Mesenchymal stem cell (in vitro differentiated cells and primary cell): Measurements from ENCODE around the gene FKBP7.

ENCODE experiments used
- DNase-seq: peaks from one replicate; pipeline ENCODE4 v3.0.0-alpha.2; 2013
- H2AFZ ChIP-seq: one replicate; pipeline ENCODE4 v1.6.1; 2013; ENCODE audit warnings: low read depth, mild to moderate bottlenecking, control low read depth, inconsistent platforms, low read length, moderate library complexity
- H2AK5ac ChIP-seq: 2 replicates; pipeline ENCODE4 v1.6.1; 2013; ENCODE audit warnings: low read length, moderate library complexity, mild to moderate bottlenecking, inconsistent platforms; ENCODE audit not compliant: severe bottlenecking
- H2BK120ac ChIP-seq: one replicate; pipeline ENCODE4 v1.6.1; 2013; ENCODE audit warnings: low read depth, mild to moderate bottlenecking, inconsistent platforms, low read length, moderate library complexity
- H2BK12ac ChIP-seq, 2 experiments: one replicate each; pipeline ENCODE4 v1.6.1; 2013; ENCODE audit warnings: inconsistent platforms in 2 of 2, low read length in 2 of 2, mild to moderate bottlenecking in 2 of 2, moderate library complexity in 2 of 2, control low read depth in 1 of 2
- H2BK15ac ChIP-seq: one replicate; pipeline ENCODE4 v1.6.1; 2013; ENCODE audit warnings: mild to moderate bottlenecking, low read depth, inconsistent platforms; ENCODE audit not compliant: poor library complexity, severe bottlenecking
- H2BK5ac ChIP-seq: 2 replicates; pipeline ENCODE4 v1.6.1; 2013; ENCODE audit warnings: low read depth, mild to moderate bottlenecking, low read length, control low read depth, inconsistent platforms; ENCODE audit not compliant: poor library complexity, severe bottlenecking
- H3K14ac ChIP-seq, 2 experiments: one replicate each; pipeline ENCODE4 v1.6.1; 2013; ENCODE audit warnings: inconsistent platforms in 2 of 2, low read length in 2 of 2, control low read depth in 1 of 2, mild to moderate bottlenecking in 1 of 2, moderate library complexity in 1 of 2
- H3K18ac ChIP-seq, 2 experiments: one replicate each; pipeline ENCODE4 v1.6.1; 2013; ENCODE audit warnings: inconsistent platforms in 2 of 2, low read length in 2 of 2, control low read depth in 1 of 2, low read depth in 1 of 2, mild to moderate bottlenecking in 1 of 2
- H3K23ac ChIP-seq, 2 experiments: one replicate each; pipeline ENCODE4 v1.6.1; 2013; ENCODE audit warnings: inconsistent platforms in 2 of 2, low read length in 2 of 2, mild to moderate bottlenecking in 2 of 2, moderate library complexity in 2 of 2, control low read depth in 1 of 2
- H3K27ac ChIP-seq: 2 replicates; pipeline ENCODE4 v1.5.1; 2013; ENCODE audit warnings: mild to moderate bottlenecking, moderate library complexity, low read length, control low read depth, inconsistent platforms; ENCODE audit not compliant: poor library complexity, severe bottlenecking
- H3K27me3 ChIP-seq, 2 experiments: 2 replicates each; pipeline versions ENCODE4 v1.6.1 to v1.7.0; 2013; ENCODE audit warnings: low read length in 2 of 2, mild to moderate bottlenecking in 2 of 2, moderate library complexity in 2 of 2, control low read depth in 1 of 2, inconsistent platforms in 1 of 2; ENCODE audit not compliant: control insufficient read depth in 1 of 2, insufficient read depth in 1 of 2
- H3K36me3 ChIP-seq, 2 experiments: 2 replicates each; pipeline versions ENCODE4 v1.6.1 to v1.7.0; 2013; ENCODE audit warnings: low read length in 2 of 2, control low read depth in 1 of 2, inconsistent platforms in 1 of 2, low read depth in 1 of 2, mild to moderate bottlenecking in 1 of 2; ENCODE audit not compliant: insufficient read depth in 2 of 2, control insufficient read depth in 1 of 2
- H3K4ac ChIP-seq, 2 experiments: one replicate each; pipeline ENCODE4 v1.6.1; 2013; ENCODE audit warnings: inconsistent platforms in 2 of 2, low read length in 2 of 2, mild to moderate bottlenecking in 2 of 2, moderate library complexity in 2 of 2, control low read depth in 1 of 2, low read depth in 1 of 2
- H3K4me1 ChIP-seq: 2 replicates; pipeline ENCODE4 v1.6.1; 2013; ENCODE audit warnings: low read depth, low read length, control low read depth; ENCODE audit not compliant: control insufficient read depth, insufficient read depth
- H3K4me2 ChIP-seq: 2 replicates; pipeline ENCODE4 v1.6.1; 2013; ENCODE audit warnings: low read length, mild to moderate bottlenecking, inconsistent platforms; ENCODE audit not compliant: poor library complexity, severe bottlenecking
- H3K4me3 ChIP-seq, 2 experiments: 2 replicates each; pipeline versions ENCODE4 v1.5.1 to v1.7.0; 2013; ENCODE audit warnings: low read length in 2 of 2, mild to moderate bottlenecking in 2 of 2, control low read depth in 1 of 2, low read depth in 1 of 2; ENCODE audit not compliant: insufficient read depth in 1 of 2
- H3K79me1 ChIP-seq: replicated peaks from 2 replicates; pipeline ENCODE4 v1.6.1; 2013; ENCODE audit warnings: mild to moderate bottlenecking, control low read depth, low read length, inconsistent platforms; ENCODE audit not compliant: poor library complexity, severe bottlenecking
- H3K9ac ChIP-seq: 2 replicates; pipeline ENCODE4 v1.7.0; 2013; ENCODE audit warnings: mild to moderate bottlenecking, low read length, moderate library complexity
- H3K9me3 ChIP-seq: 2 replicates; pipeline ENCODE4 v1.7.0; 2013; ENCODE audit warnings: mild to moderate bottlenecking, low read length; ENCODE audit not compliant: control insufficient read depth
- H4K8ac ChIP-seq: one replicate; pipeline ENCODE4 v1.6.1; 2013; ENCODE audit warnings: inconsistent platforms, mild to moderate bottlenecking, low read length, moderate library complexity
- H4K91ac ChIP-seq: one replicate; pipeline ENCODE4 v1.6.1; 2013; ENCODE audit warnings: mild to moderate bottlenecking, low read length, inconsistent platforms
- WGBS: methylation state at CpG from one replicate; pipeline ENCODE4 v1.1.7; 2013; ENCODE audit warnings: mixed read lengths; 5-methylcytosine and 5-hydroxymethylcytosine counted together

FKBP7 gene

GRCh38 chr2:178428396-178428806 lies 50.0 kb downstream of the FKBP7 start:
- H2BK12ac ChIP-seq, result no peak overlapping the region
- no peak overlapping the region for H3K27ac ChIP-seq
- no peak overlapping the region for H3K4me3 ChIP-seq
- no peak overlapping the region for H2BK120ac ChIP-seq
- H3K9ac ChIP-seq, result no peak overlapping the region
- no peak overlapping the region for H2AK5ac ChIP-seq
- peaks cover 14 to 61% of the 10 kb centered on the region in 2 experiments for H3K36me3 ChIP-seq
- no peak overlapping the region for H3K23ac ChIP-seq
- WGBS, result 63% methylated on average over 1 of the region's 1 CpG
- H3K4ac ChIP-seq, result no peak overlapping the region
- H2BK15ac ChIP-seq, result no peak overlapping the region
- H3K27me3 ChIP-seq, result no peaks in the 10 kb centered on the region
- H3K79me1 ChIP-seq, result peaks cover 19% of the 10 kb centered on the region
- H2BK5ac ChIP-seq, result no peak overlapping the region
- H3K4me1 ChIP-seq, result no peaks in the 10 kb centered on the region
- no peak overlapping the region for H3K4me2 ChIP-seq
- no peak overlapping the region for H4K91ac ChIP-seq
- H3K14ac ChIP-seq, result no peak overlapping the region
- H3K9me3 ChIP-seq, result no peaks in the 10 kb centered on the region
- DNase-seq, result no peak
- H2AFZ ChIP-seq, result no peak overlapping the region
- H3K18ac ChIP-seq, result no peak overlapping the region
- no peak overlapping the region for H4K8ac ChIP-seq

DNA sequence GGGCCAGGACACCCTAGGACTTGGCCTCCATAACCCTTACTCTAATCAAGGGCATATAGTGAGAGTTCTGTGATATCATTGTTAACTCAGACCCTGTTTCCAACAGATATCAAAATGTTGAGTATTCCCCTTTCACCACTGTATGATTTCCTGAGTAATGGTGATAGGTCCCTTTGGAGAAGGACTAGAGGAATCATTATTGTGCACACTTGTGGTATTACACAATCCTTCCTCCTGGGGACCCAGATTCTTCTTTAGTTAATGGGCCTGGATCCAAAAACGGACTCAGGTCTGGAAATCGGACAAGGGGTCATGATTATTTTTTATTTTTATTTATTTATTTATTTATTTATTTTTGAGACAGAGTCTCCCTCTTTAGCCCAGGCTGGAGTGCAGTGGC lies 50.9 kb downstream of the FKBP7 start:
- H4K8ac ChIP-seq, result no peak overlapping the region
- H3K36me3 ChIP-seq, result peaks cover 14 to 52% of the 10 kb centered on the region in 2 experiments
- no peak overlapping the region for H2BK120ac ChIP-seq
- no peak overlapping the region for H3K27ac ChIP-seq
- no peaks in the 10 kb centered on the region for H3K4me1 ChIP-seq
- no peak overlapping the region for H3K4ac ChIP-seq
- H3K14ac ChIP-seq, result no peak overlapping the region
- no peak overlapping the region for H2AK5ac ChIP-seq
- no peak overlapping the region for H3K18ac ChIP-seq
- no peak overlapping the region for H2BK12ac ChIP-seq
- no peak for DNase-seq
- no peaks in the 10 kb centered on the region for H3K27me3 ChIP-seq
- no peak overlapping the region for H3K23ac ChIP-seq
- no peak overlapping the region for H4K91ac ChIP-seq
- H3K9me3 ChIP-seq, result no peaks in the 10 kb centered on the region
- H3K4me3 ChIP-seq, result no peak overlapping the region
- H3K9ac ChIP-seq, result no peak overlapping the region
- no peak overlapping the region for H2BK15ac ChIP-seq
- H2AFZ ChIP-seq, result no peak overlapping the region
- H2BK5ac ChIP-seq, result no peak overlapping the region
- WGBS, result no CpG with 5 or more reads among the region's 2 CpGs
- no peak overlapping the region for H3K4me2 ChIP-seq
- H3K79me1 ChIP-seq, result peaks cover 25% of the 10 kb centered on the region

DNA sequence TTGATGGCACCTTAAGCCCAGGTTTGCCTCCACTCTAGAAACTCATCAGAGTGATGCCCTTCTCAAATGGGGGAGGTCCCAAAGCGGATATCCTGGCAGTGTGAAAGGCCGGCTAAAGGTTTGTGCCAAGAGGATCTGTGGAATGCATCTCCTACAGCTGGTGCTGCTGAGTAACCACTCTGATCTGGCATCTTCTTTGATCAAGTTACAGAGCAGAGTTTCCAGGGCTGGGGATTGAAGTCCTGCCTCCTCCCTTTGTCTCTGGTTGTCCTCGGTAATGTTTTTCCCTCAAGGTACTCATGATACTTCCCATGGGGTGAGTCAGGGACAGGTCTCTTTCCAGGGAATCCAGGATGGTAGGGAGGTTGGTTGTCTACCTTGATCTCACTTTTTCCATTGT lies 52.0 kb downstream of the FKBP7 start:
- Histone ChIP-seq H3K79me1 (peaks cover 34% of the 10 kb centered on the region), H3K36me3 (peaks cover 14 to 41% of the 10 kb centered on the region in 2 experiments), H3K9me3 (no peaks in the 10 kb centered on the region), H3K27ac (peak overlapping the region; percentile 21), H3K14ac (no peak overlapping the region), H3K4me3 (no peak overlapping the region), H2BK15ac (no peak overlapping the region), H2BK5ac (no peak overlapping the region), H4K8ac (no peak overlapping the region), H3K23ac (no peak overlapping the region), H3K4me1 (no peaks in the 10 kb centered on the region), H2AK5ac (no peak overlapping the region), H3K4me2 (no peak overlapping the region), H2BK120ac (no peak overlapping the region), H3K4ac (no peak overlapping the region), H2AFZ (no peak overlapping the region), H3K18ac (no peak overlapping the region), H3K27me3 (no peaks in the 10 kb centered on the region), H2BK12ac (no peak overlapping the region), H4K91ac (no peak overlapping the region), H3K9ac (no peak overlapping the region)
- WGBS, result 92% methylated on average over 2 of the region's 3 CpGs
- no peak for DNase-seq

- no peaks in the 10 kb centered on the region for H3K4me1 ChIP-seq
- H3K23ac ChIP-seq, result no peak overlapping the region
- no peak overlapping the region for H2BK12ac ChIP-seq
- H3K36me3 ChIP-seq, result peaks cover 11 to 31% of the 10 kb centered on the region in 2 experiments
- no peak overlapping the region for H3K4ac ChIP-seq
- peaks cover 42% of the 10 kb centered on the region for H3K79me1 ChIP-seq
- H4K91ac ChIP-seq, result no peak overlapping the region
- H2AFZ ChIP-seq, result no peak overlapping the region
- no peak overlapping the region for H2BK5ac ChIP-seq
- no peaks in the 10 kb centered on the region for H3K27me3 ChIP-seq
- H3K14ac ChIP-seq, result no peak overlapping the region
- DNase-seq, result no peak
- no peak overlapping the region for H3K27ac ChIP-seq
- H3K4me2 ChIP-seq, result no peak overlapping the region
- no peak overlapping the region for H2BK120ac ChIP-seq
- H4K8ac ChIP-seq, result no peak overlapping the region
- H3K9ac ChIP-seq, result no peak overlapping the region
- H2AK5ac ChIP-seq, result no peak overlapping the region
- H2BK15ac ChIP-seq, result no peak overlapping the region
- H3K9me3 ChIP-seq, result no peaks in the 10 kb centered on the region
- H3K18ac ChIP-seq, result no peak overlapping the region
- no peak overlapping the region for H3K4me3 ChIP-seq
- WGBS, result no CpG with 5 or more reads among the region's 4 CpGs
These were observed 53.1 kb downstream of the FKBP7 start for GRCh38 chr2:178425255-178425827.
